Body of pancreas (tissue), 4 donors: ENCODE measurements around the gene CEP170.
"Not testable (repeated sequence)": the region's sequence is repeated elsewhere in the genome, so short reads cannot be mapped to it uniquely, and the experiment has no call there.

Experiments used
- POLR2A ChIP-seq, 3 donors: fragments of 450-650 bp; IDR thresholded peaks; one replicate each; pipeline ENCODE4 v1.6.1; 2016; ENCODE audit warnings: antibody characterized with exemption in 3 of 3, mild to moderate bottlenecking in 2 of 3
- TF ChIP-seq, protein P1 (sequence below), 7 experiments: fragments of 450-650 bp in 4 of 7; fragments of 200-600 bp in 3 of 7; sonication (generic) in 3 of 7; IDR thresholded peaks; one replicate each; pipeline ENCODE4 v1.5.1; 2016 to 2019; ENCODE audit warnings: antibody characterized with exemption in 7 of 7

- TF ChIP-seq, protein P1, sequence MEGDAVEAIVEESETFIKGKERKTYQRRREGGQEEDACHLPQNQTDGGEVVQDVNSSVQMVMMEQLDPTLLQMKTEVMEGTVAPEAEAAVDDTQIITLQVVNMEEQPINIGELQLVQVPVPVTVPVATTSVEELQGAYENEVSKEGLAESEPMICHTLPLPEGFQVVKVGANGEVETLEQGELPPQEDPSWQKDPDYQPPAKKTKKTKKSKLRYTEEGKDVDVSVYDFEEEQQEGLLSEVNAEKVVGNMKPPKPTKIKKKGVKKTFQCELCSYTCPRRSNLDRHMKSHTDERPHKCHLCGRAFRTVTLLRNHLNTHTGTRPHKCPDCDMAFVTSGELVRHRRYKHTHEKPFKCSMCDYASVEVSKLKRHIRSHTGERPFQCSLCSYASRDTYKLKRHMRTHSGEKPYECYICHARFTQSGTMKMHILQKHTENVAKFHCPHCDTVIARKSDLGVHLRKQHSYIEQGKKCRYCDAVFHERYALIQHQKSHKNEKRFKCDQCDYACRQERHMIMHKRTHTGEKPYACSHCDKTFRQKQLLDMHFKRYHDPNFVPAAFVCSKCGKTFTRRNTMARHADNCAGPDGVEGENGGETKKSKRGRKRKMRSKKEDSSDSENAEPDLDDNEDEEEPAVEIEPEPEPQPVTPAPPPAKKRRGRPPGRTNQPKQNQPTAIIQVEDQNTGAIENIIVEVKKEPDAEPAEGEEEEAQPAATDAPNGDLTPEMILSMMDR (IDR thresholded peaks at IDR 0.05), result not testable (repeated sequence)
- TF ChIP-seq POLR2A (IDR thresholded peaks at IDR 0.05), result not testable (repeated sequence)
These were observed 132.1 kb downstream of the CEP170 start for GRCh38 chr1:243122876-243123409.
